GM18520 (cell line): ENCODE data around the gene DISC1.

Source experiments
- ATAC-seq: cut with Tn5 transposase; IDR thresholded peaks from one replicate; pipeline ENCODE4 v1.9.1; 2021; ENCODE audit not compliant: unreplicated experiment

Gene DISC1

DNA sequence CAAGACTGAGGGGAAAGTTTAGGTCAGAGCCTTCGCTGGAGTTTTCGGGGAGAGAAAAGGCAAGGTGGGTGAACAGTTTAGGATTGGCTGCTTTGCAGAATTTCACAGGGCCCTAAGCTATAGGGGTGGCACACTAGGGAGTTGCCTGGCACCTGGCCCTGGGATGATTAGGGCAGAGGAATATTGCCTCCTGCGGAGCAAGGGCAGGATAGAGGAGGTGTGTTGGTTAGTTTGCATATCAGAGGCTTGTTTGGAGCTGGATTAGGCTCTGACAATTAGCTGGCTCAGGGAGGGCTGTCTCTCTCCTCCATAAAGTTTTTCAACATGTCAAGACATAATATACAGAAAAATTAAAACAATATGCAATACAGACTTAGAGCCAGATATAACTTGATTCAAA, 436.4 kb downstream of the DISC1 start:
- ATAC-seq, result no peak

DNA sequence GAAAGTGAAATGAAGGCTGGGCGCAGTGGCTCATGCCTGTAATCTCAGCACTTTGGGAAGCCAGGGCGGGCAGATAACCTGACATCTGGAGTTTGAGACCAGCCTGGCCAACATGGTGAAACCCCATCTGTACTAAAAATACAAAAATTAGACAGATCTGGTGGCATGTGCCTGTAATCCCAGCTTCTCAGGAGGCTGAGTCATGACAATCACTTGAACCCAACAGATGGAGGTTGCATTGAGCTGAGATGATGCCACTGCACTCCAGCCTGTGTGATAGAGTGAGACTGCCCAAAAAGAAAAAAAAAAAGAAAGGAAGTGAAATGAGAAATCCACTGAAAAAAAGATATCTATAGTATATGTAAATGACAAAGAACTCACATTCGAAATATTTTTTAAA, 439.9 kb downstream of the DISC1 start:
- no peak for ATAC-seq

DNA sequence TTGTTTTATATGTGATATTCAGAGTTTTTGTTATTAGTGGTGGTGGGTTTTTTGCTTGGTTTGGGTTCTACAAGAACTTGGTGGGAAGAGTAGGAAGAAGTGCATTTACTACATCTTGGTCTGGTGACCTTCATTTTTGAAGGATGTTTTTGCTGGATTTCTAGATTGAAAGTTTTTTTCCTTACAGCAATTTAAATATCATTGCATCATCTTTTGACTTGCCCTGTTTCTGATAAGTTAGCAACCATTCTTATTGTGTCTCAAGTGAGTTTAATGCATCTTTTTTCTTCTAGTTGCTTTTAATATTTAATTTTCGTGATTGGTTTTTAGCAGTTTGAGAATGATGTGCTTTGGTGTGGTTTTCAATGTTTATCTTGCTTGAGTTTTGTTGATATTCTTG, 447.7 kb downstream of the DISC1 start:
- ATAC-seq, result no peak

DNA sequence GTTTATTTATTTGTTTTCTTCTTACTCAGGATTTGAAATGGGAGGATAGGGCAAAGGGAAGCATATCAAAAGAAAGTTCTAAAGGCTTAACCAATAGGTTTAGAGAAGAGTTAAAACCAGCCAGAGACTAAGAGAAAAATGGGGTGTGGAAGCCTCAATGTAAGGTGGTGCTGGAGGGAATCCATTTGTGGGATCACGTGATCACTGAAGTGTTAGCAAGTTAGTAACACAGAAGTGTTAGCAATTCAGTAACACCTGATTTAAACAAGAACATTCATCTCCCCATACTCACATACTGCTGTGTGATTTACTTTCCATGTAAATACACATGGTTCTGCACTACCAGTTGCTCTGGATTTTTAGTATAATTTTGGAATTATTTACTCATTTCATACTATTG, 451.2 kb downstream of the DISC1 start:
- no peak for ATAC-seq

- ATAC-seq, result no peak
Measured at GRCh38 chr1:232084584-232085223, 458.1 kb downstream of the DISC1 start.

DNA sequence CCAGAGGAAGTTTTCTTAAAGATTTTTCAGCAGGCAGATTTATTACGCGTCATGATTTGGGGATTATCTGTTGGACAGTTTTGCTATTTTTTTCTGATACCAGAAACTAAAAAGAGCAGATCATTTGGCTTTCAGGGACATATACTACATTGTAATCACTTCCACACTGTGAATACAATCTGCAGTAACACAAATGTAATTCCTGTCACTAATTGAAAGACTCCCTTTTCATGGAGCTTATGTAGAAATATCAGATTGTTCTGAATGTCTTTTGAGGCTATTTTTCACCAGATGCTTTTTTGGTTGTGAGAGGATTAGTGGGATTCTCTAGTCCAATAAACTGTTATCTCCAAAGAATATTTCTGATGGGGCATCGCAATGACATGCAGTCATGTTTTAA, 464.2 kb downstream of the DISC1 start:
- no peak for ATAC-seq
